ENCODE measurements around the gene HDAC7. TPM values are rescaled to one million over a fixed set of nuclear protein-coding genes. Genes with fewer than 3 reads are reported as not detected.

The HDAC7 gene
- polyA plus RNA-seq, 6 donors from 2014 or later, result 4.5 to 17.1 (median 7.0) TPM

DNA sequence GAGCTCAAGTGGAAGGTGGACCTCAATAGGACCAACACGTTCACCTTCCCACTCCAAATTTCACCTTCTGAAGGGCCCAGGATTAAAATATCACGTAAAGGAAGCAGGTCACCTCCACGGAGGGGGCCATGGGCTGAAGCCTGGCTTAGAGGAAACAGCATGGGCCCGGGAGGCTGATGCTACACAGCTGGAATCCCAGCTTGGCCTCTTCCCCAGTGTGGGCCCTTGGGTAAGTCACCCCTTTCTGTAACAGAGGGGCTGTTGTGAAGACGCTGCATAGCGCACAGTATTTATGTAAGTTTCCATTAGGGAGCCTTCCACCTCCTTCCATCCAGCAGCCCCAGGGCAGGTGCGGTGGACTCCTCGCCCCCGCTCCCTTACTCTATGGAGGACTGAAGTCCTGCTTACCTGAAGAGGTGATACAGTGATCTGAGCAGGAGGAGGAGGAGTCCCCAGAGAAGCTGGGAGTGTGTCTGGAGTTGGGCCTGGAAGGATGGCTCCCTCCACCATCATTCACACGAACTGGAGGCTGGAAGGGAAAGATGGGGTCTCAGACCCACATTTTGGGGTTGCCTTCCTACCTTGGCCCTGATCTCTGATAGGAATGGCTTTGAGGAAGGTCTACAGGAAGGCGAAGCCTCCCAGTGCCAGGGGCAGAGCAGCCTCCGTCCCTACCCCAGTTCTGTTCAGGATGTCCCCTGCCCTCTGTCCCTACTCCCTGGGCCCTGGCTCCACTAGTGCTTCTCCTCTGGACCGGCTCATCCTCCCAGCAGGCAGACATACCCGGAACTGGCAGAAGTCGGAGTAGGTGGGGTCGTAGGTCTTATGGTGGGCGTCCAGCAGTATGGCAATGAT lies 37.2 kb upstream of the HDAC7 start:
- Mint-ChIP-seq H3K4me3 (no peak overlapping the region), H3K27ac (no peak overlapping the region), H3K27me3 (peaks cover 0 to 3% (median 0%) of the 10 kb centered on the region in 3 donors), H3K9me3 (no peaks in the 10 kb centered on the region), H3K4me1 (no peaks in the 10 kb centered on the region), H3K36me3 (no peaks in the 10 kb centered on the region)
- ATAC-seq (ENCODE audit: low read depth in 2 of 2) (no peak), DNase-seq (no peak)

DNA sequence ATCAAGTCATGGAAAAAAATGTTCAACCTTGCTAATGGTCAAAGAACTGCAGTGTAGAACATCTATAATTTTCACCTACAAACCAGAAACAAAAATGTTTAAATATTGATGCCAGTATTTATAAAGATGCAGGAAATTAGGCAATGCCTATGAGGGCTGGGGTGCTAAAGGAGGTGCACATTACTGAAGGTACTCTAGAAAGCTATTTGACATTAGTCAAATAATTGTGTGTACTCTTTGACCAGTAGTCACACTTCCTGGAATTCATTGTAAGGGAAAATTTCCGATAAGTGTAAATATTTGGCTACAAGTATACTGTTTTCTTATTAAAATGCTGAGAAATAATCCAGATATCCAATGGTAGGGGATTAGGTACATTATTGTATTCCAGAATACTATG lies 36.4 kb upstream of the HDAC7 start:
- DNase-seq (no peak), ATAC-seq (ENCODE audit: low read depth in 2 of 2) (no peak)
- no peak overlapping the region for H3K4me3 Mint-ChIP-seq
- no peak overlapping the region for H3K27ac Mint-ChIP-seq
- peaks cover 0 to 3% (median 0%) of the 10 kb centered on the region in 3 donors for H3K27me3 Mint-ChIP-seq
- H3K9me3 Mint-ChIP-seq, result no peaks in the 10 kb centered on the region
- H3K36me3 Mint-ChIP-seq, result no peaks in the 10 kb centered on the region
- H3K4me1 Mint-ChIP-seq, result no peaks in the 10 kb centered on the region

DNA sequence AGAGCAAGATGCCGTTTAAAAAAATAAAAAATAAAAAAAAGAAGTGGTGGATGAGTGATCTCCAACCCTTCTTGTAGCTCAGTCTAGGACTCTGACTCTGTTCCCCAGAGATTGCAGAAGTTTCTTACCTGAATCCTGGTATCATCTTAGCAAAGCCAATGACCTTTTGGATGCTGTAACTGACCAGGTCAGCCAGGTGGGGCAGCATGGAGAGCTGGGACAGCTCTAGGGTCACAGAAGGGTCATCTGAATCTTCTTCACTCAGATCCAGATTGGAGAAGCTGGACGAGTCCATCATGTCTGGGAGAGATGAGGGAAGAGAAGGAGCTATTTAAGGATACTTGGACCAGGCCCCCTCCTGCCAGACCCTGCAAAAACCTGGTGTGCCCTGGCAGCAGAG lies 35.8 kb upstream of the HDAC7 start:
- no peak for ATAC-seq (ENCODE audit: low read depth in 2 of 2)

DNA sequence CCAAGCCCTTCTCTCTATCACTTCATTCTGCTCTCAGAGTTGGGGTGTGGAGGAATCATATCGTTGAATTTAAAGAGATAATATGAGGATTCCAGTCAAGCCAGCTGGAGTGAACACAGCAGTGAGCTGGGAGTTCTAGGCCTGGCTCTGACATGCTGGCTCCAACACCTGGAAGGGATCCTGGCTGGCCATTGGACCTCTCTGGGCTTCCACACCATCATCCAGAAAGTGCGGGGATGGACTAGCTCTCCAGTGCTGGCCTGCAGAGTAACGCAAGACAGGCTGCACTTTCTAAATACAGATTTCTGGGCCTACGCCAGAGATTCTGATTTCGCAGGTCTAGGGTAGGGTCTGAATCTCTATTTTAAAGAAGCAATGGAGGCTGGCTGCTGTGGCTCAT lies 34.8 kb upstream of the HDAC7 start:
- ATAC-seq (ENCODE audit: low read depth in 2 of 2), result no peak
- no peak for DNase-seq

More for the DNA sequence above, 35.8 kb upstream of the HDAC7 start:
- Mint-ChIP-seq H3K9me3 (no peaks in the 10 kb centered on the region), H3K27ac (no peak overlapping the region), H3K27me3 (peaks cover 0 to 3% (median 0%) of the 10 kb centered on the region in 3 donors), H3K36me3 (no peaks in the 10 kb centered on the region), H3K4me3 (no peak overlapping the region), H3K4me1 (no peaks in the 10 kb centered on the region)
- no peak for DNase-seq

DNA sequence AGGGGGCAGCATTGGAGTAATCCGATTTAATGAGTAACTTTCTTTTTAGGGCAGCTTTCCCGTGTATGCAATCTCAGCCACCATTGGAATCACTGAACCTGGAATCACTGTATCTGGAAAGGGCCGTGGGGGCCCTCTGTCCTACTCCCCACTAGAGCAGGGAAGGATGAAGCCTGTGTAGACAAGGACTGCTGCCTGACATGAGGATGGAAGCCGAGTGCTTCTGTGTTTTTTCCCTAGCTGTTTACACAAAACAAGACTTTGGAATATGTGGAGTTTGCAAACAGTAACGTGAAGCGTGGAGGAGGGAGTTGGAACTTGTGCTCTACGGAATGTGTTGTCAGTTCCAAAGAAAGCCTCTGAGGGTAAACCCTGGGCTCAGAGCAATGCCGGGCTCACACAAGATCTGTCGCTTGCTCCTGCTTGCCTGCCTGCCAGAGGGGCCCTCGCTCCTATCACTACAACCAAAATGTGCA lies 32.4 kb upstream of the HDAC7 start:
- H3K9me3 Mint-ChIP-seq, result no peaks in the 10 kb centered on the region
- no peak overlapping the region for H3K27ac Mint-ChIP-seq
- H3K4me1 Mint-ChIP-seq, result no peaks in the 10 kb centered on the region

More for the DNA sequence above, 34.8 kb upstream of the HDAC7 start:
- H3K36me3 Mint-ChIP-seq, result no peaks in the 10 kb centered on the region
- no peaks in the 10 kb centered on the region for H3K9me3 Mint-ChIP-seq
- H3K4me1 Mint-ChIP-seq, result no peaks in the 10 kb centered on the region
- H3K27me3 Mint-ChIP-seq, result peaks cover 0 to 3% (median 0%) of the 10 kb centered on the region in 3 donors
- H3K27ac Mint-ChIP-seq, result no peak overlapping the region
- H3K4me3 Mint-ChIP-seq, result no peak overlapping the region

DNA sequence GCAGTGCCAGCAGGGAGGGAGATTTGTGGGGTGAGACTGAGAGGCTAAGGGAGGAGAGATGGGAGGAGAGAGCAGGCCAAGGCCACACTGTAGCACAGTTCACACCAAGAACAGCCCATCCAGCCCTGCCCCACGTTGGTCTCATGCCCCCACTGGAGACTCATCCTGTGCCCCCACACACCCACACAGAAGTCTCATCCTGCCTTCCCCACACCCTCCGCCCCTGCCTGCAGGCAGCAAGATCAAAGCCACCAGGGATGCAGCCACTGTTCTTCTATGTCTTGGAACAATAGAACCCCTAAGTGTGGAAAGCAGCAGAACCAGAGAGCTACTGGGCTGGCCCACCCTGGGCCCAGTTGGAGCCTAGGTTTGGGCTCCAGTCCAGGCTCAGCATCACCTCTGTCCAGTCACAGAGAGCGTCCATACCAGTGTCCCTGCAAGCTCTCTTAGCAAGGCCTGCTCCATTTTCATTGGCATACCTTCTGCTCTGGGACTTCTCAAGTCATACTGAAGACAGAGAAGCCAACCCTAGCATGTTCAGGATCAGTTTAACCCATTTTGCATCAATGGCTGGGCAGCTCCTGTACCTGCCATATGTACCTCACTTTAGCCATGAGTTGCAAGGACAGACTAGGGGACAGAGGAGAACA lies 31.7 kb upstream of the HDAC7 start:
- Mint-ChIP-seq H3K36me3 (no peaks in the 10 kb centered on the region), H3K4me1 (no peaks in the 10 kb centered on the region), H3K9me3 (no peaks in the 10 kb centered on the region), H3K27me3 (no peaks in the 10 kb centered on the region), H3K27ac (no peak overlapping the region), H3K4me3 (no peak overlapping the region)
- ATAC-seq (ENCODE audit: low read depth in 2 of 2) (no peak), DNase-seq (no peak)

More for the DNA sequence above, 32.4 kb upstream of the HDAC7 start:
- DNase-seq (no peak), ATAC-seq (ENCODE audit: low read depth in 2 of 2) (no peak)
- no peaks in the 10 kb centered on the region for H3K36me3 Mint-ChIP-seq
- no peak overlapping the region for H3K4me3 Mint-ChIP-seq
- no peaks in the 10 kb centered on the region for H3K27me3 Mint-ChIP-seq

DNA sequence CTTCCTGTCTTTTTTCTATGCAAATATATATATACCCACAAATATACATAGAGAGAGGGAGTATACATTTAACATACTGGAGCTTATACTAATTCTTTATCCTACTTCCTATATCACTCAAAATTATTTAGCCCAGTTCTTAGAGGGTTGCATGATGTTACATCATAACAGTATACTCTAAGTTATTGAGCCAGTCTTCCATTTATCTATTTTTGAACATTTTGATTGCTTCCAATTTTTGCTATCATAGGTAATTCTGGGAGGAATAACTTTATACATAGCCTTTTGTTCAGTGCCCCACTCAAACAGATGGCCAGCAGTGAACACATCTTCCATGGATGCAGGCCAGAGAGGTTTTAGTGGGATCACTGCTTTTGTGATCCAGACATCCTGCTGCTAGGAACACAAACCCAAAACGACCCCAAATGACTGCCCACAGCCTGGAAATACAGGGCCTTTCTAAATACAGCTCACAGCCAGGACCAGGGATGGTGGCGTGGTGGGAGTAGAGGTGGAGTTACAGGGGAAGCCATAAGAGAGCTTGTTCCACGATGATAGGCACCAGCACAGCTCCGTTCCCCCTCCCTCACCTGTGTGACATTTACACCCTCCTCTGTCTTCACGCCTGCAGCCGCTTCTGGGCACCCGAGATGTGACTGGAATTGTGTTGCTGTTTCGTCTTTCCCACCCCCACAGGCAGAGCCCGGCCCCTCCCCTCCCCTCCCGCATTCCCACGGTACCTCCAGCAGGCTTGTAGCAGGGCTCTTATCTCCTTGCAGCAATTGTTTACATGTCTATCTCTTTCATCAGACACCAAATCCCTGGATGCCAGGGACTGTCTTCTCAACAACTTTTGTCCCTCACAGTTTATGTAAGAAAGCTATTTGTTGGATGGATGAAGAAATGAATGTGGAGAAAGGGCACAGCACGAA lies 30.7 kb upstream of the HDAC7 start:
- Mint-ChIP-seq H3K36me3 (no peaks in the 10 kb centered on the region), H3K27me3 (peaks cover 0 to under 1% (median 0%) of the 10 kb centered on the region in 3 donors), H3K4me3 (no peak overlapping the region), H3K4me1 (no peaks in the 10 kb centered on the region), H3K9me3 (no peaks in the 10 kb centered on the region), H3K27ac (no peak overlapping the region)
- DNase-seq, result no peak
- ATAC-seq (ENCODE audit: low read depth in 2 of 2), result no peak

DNA sequence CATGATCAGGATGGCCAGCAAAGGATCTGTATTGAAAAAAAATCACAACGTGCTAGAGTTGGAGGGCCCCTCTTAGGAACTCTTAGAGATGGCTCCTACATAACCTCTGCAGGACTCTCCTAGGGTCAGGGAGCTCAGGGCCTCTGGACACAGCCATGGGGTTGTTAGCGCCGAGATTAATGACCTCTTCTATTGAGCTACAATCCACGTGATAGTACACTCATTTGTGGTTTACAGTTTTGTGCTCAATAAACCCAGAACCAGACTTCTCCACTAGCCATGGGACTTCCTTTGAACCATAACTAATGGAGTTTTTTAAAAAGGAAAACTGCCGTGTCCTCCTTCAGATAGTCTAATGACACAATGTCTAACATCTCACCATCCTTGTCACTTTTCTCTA lies 29.6 kb upstream of the HDAC7 start:
- H3K4me1 Mint-ChIP-seq, result no peaks in the 10 kb centered on the region
- H3K36me3 Mint-ChIP-seq, result no peaks in the 10 kb centered on the region
- ATAC-seq (ENCODE audit: low read depth in 2 of 2) (no peak), DNase-seq (no peak)
- H3K9me3 Mint-ChIP-seq, result no peaks in the 10 kb centered on the region
- H3K27ac Mint-ChIP-seq, result no peak overlapping the region
- H3K27me3 Mint-ChIP-seq, result peaks cover 0 to 6% (median 4%) of the 10 kb centered on the region in 3 donors
- no peak overlapping the region for H3K4me3 Mint-ChIP-seq

DNA sequence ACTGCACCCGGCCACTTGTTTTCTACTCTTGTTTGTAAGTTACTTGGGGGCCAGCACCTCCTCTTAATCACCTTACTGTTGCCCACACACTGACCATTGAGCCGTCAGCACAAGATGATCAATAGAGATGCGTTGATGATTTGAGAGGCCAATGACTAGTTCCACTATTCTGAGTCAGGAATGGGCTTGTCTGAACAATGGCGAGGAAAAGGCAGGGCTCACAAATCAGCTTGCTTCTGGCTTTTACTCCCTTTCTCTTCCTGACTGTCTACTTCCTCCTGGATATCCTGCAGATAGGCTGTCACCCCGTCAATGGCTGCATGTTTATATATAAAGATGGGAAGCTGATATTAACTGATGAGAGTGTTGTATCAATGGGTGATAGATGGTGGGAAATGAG lies 29.1 kb upstream of the HDAC7 start:
- Mint-ChIP-seq H3K4me1 (no peaks in the 10 kb centered on the region), H3K36me3 (no peaks in the 10 kb centered on the region), H3K27ac (no peak overlapping the region), H3K9me3 (no peaks in the 10 kb centered on the region), H3K27me3 (peaks cover 0 to 6% (median 4%) of the 10 kb centered on the region in 3 donors), H3K4me3 (no peak overlapping the region)
- DNase-seq, result no peak
- no peak for ATAC-seq (ENCODE audit: low read depth in 2 of 2)

DNA sequence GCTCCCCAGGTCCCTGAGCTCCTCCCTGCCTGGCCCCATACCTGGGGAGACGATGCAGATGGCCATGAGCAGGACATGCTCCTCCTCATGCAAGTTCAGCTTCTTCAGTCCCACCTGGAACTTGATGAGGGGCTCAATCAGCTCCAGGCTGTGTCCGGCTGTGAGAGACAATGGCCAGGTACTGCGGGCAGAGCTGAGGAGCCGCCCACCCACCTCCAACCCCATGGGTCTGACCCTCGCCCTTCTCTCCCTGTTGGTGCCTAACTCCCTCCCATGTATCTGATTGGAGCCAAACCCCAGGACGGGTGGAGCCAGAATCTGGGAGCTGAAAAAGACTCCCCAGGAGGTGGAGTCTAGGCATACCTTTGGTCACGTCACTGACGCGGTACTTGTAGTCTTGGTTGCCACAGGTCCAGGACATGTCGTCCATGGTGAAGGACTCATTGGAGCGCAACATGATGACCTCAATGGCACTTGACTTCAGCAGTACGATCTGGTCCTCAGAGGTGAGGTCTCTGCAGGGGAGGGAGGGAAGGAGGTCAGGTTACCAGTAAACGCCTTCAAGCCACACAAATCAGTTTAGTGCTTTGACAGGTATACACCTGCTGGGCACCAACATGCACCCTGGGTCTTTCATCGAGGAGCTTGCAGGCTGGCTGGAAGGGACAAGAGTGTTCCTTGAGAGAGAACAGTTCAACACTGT lies 26.7 kb upstream of the HDAC7 start:
- Mint-ChIP-seq H3K27ac (no peak overlapping the region), H3K4me3 (no peak overlapping the region), H3K9me3 (no peaks in the 10 kb centered on the region), H3K36me3 (no peaks in the 10 kb centered on the region), H3K27me3 (peaks cover 0 to 6% (median 4%) of the 10 kb centered on the region in 3 donors), H3K4me1 (no peaks in the 10 kb centered on the region)
- no peak for ATAC-seq (ENCODE audit: low read depth in 2 of 2)
- no peak for DNase-seq

DNA sequence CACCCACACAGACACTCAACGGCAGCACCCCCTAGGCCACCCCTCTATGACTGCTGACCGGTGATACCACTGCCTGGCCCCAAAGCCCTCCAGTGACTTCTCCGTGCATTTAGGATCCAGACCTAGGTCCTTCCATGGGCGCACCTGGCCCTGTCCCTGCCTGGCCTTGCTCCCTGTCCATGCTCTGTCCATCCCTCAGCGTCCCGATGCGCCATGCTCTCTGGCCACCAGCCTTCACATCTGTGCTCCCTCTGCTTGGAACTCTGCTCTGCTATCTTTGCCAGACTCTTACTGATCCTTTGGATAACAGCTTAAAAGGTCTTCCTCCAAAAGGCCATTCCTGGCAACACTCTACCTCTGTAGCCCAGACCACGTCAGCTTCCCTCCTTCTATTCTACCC lies 25.4 kb upstream of the HDAC7 start:
- Mint-ChIP-seq H3K36me3 (no peaks in the 10 kb centered on the region), H3K27me3 (peaks cover 0 to 6% (median 4%) of the 10 kb centered on the region in 3 donors), H3K9me3 (no peaks in the 10 kb centered on the region), H3K4me3 (no peak overlapping the region), H3K4me1 (no peaks in the 10 kb centered on the region), H3K27ac (peak overlapping the region in 1 of 6 donors; percentile 2)
- DNase-seq, result no peak
- no peak for ATAC-seq (ENCODE audit: low read depth in 2 of 2)

DNA sequence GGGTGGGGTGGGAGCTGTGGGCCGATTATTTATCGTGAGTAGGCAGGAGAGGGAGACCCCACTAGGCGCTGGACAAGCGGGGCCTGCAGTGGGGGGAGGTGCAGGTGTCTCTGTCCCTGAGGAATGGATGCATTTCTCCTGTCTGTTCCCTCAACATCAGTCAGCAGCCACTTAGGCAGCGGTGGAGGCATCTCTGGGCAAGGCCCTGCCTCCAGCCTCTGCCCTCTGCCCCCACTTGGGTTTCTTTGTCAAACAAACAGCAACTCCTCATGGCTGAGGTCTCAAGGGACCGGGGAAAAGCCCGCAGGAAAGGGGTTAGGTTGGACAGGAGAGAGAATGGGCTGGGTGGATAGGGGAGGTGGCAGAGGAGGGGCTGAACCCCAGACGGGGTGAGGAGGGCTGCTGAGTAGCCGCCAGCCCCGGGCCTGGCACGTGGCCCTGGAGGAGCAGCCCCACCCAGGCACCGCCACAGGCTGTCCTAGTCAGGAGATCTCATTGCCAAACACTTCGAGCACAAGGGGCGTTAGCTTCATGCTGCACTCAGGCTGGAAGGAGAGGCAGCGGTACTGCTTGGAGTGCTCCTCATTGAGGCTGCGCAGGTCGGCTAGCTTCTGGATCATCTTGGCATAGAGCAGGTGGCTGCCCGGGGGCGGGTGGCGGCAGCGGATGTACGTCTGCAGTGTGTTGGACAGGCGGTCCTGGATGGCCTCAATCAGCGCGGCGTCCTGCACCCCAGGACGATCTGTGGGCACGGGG lies 24.7 kb upstream of the HDAC7 start:
- Mint-ChIP-seq H3K27me3 (peaks cover 0 to 6% (median 4%) of the 10 kb centered on the region in 3 donors), H3K9me3 (no peaks in the 10 kb centered on the region), H3K36me3 (no peaks in the 10 kb centered on the region), H3K4me1 (no peaks in the 10 kb centered on the region), H3K4me3 (peak overlapping the region in 1 of 8 donors; percentile 22), H3K27ac (no peak overlapping the region)
- no peak for DNase-seq
- ATAC-seq (ENCODE audit: low read depth in 2 of 2), result no peak

All from naive B cell (primary cell).